GM23338 (cell line): ENCODE data around the gene JTB. TPM values are rescaled to one million over a fixed set of nuclear protein-coding genes. Genes with fewer than 3 reads are reported as not detected.

Experiments
- ATAC-seq: fragments of 200-7000 bp; cut with Tn5 transposase; 3 replicates; pipeline ENCODE4 v1.9.1; 2020
- DNase-seq: peaks from one replicate; pipeline ENCODE4 v3.0.0-alpha.2; 2015; ENCODE audit warnings: low spot score
- H2AFZ ChIP-seq: fragments of 200-600 bp; sonication (generic); 2 replicates; pipeline ENCODE4 v1.8.0; 2016; ENCODE audit warnings: antibody characterized with exemption, mild to moderate bottlenecking, moderate library complexity
- H3F3A ChIP-seq: fragments of 200-600 bp; sonication (generic); replicated peaks from 2 replicates; pipeline ENCODE4 v1.8.0; 2017; ENCODE audit warnings: antibody characterized with exemption, mixed run types, low read depth
- H3K27ac ChIP-seq: fragments of 200-600 bp; sonication (generic); 2 replicates; pipeline ENCODE4 v1.6.1; 2016; ENCODE audit warnings: low read depth
- H3K27me3 ChIP-seq: fragments of 200-600 bp; sonication (generic); 2 replicates; pipeline ENCODE4 v1.8.0; 2016; ENCODE audit warnings: mild to moderate bottlenecking, mixed run types, moderate library complexity; ENCODE audit not compliant: insufficient read depth
- H3K36me3 ChIP-seq: fragments of 200-600 bp; sonication (generic); 2 replicates; pipeline ENCODE4 v1.8.0; 2016; ENCODE audit warnings: mild to moderate bottlenecking; ENCODE audit not compliant: insufficient read depth
- H3K4me1 ChIP-seq: fragments of 200-600 bp; sonication (generic); 2 replicates; pipeline ENCODE4 v1.8.0; 2016; ENCODE audit warnings: mild to moderate bottlenecking, moderate library complexity; ENCODE audit not compliant: insufficient read depth
- H3K4me2 ChIP-seq: fragments of 200-600 bp; sonication (generic); 2 replicates; pipeline ENCODE4 v1.7.1; 2017; ENCODE audit warnings: mixed run types
- H3K4me3 ChIP-seq: fragments of 200-600 bp; sonication (generic); 2 replicates; pipeline ENCODE4 v1.6.1; 2016; ENCODE audit warnings: mixed run types
- H3K79me2 ChIP-seq: fragments of 200-600 bp; sonication (generic); replicated peaks from 2 replicates; pipeline ENCODE4 v1.8.0; 2017; ENCODE audit warnings: mild to moderate bottlenecking; ENCODE audit not compliant: insufficient read depth
- H3K9me2 ChIP-seq: fragments of 200-600 bp; sonication (generic); 2 replicates; pipeline ENCODE4 v1.8.0; 2017; ENCODE audit not compliant: insufficient read depth
- H4K20me1 ChIP-seq: fragments of 200-600 bp; sonication (generic); replicated peaks from 2 replicates; pipeline ENCODE4 v1.8.0; 2017; ENCODE audit warnings: mild to moderate bottlenecking; ENCODE audit not compliant: insufficient read depth
- H3K27ac Mint-ChIP-seq: 2 replicates; pipeline ENCODE4 v1.8.0; 2020; ENCODE audit warnings: inconsistent platforms, mild to moderate bottlenecking, moderate library complexity, mixed read lengths
- H3K27me3 Mint-ChIP-seq: 3 replicates; pipeline ENCODE4 v1.8.0; 2022; ENCODE audit warnings: low read depth, mild to moderate bottlenecking, moderate library complexity, mixed read lengths, inconsistent platforms; ENCODE audit not compliant: insufficient read depth, poor library complexity
- H3K36me3 Mint-ChIP-seq: 3 replicates; pipeline ENCODE4 v1.8.0; 2021; ENCODE audit warnings: low read depth, mild to moderate bottlenecking, inconsistent platforms, moderate library complexity, mixed read lengths
- H3K4me1 Mint-ChIP-seq: 3 replicates; pipeline ENCODE4 v1.8.0; 2020; ENCODE audit warnings: mild to moderate bottlenecking, inconsistent platforms, mixed read lengths
- H3K4me3 Mint-ChIP-seq: 3 replicates; pipeline ENCODE4 v1.8.0; 2021; ENCODE audit warnings: moderate library complexity, mild to moderate bottlenecking, inconsistent platforms, mixed read lengths
- H3K9me3 Mint-ChIP-seq: 3 replicates; pipeline ENCODE4 v1.8.0; 2020; ENCODE audit warnings: moderate library complexity, mild to moderate bottlenecking, inconsistent platforms, mixed read lengths
- EZH2phosphoT487 ChIP-seq: fragments of 200-600 bp; sonication (generic); IDR thresholded peaks from one replicate; pipeline ENCODE4 v1.8.1; 2018; ENCODE audit warnings: antibody characterized with exemption; ENCODE audit not compliant: unreplicated experiment
- ZNF114 ChIP-seq: fragments of 250-450 bp; sonication (Bioruptor Pico); IDR thresholded peaks from 2 replicates; pipeline ENCODE4 v1.5.0; 2020; ENCODE audit warnings: mild to moderate bottlenecking, moderate library complexity
- ZNF462 ChIP-seq: fragments of 250-450 bp; sonication (Bioruptor Pico); IDR thresholded peaks from 2 replicates; pipeline ENCODE4 v1.5.0; 2020; ENCODE audit warnings: mild to moderate bottlenecking, moderate library complexity
- polyA plus RNA-seq: library from polyadenylated mRNA; unstranded; fragments of >200 nt; fragmentation: Nextera tagmentation; extraction: Ambion mirVana; gene quantifications from 2 replicates; pipeline ENCODE4 v1.2.1, GENCODE V29; 2016
- total RNA-seq: library from RNA; depleted of rRNA; stranded (reverse); fragments of >200 nt; shearing (Covaris generic); gene quantifications from 2 replicates; pipeline ENCODE4 v1.2.3, GENCODE V29; 2014
- TF ChIP-seq, protein P1 (sequence below): IDR thresholded peaks from 2 replicates; pipeline ENCODE4 v1.6.1; 2016; ENCODE audit warnings: antibody characterized with exemption

JTB gene
- total and polyA plus RNA-seq, 2 experiments from 2014 or later: 140 to 208 TPM

- no peak overlapping the region for H3K4me2 ChIP-seq
- Mint-ChIP-seq H3K9me3 (no peaks in the 10 kb centered on the region), H3K36me3 (peaks cover 76% of the 10 kb centered on the region), H3K4me1 (no peaks in the 10 kb centered on the region), H3K27me3 (peaks cover 8% of the 10 kb centered on the region), H3K4me3 (no peak overlapping the region), H3K27ac (no peak overlapping the region)
- H3K27ac ChIP-seq: no peak overlapping the region
- H3K36me3 ChIP-seq: peaks cover 20% of the 10 kb centered on the region
- no peak overlapping the region for H3K4me3 ChIP-seq
- no peaks in the 10 kb centered on the region for H3K9me2 ChIP-seq
- H3K27me3 ChIP-seq: no peaks in the 10 kb centered on the region
- H3F3A ChIP-seq: no peaks in the 10 kb centered on the region
- H3K79me2 ChIP-seq: no peaks in the 10 kb centered on the region
- H4K20me1 ChIP-seq: no peaks in the 10 kb centered on the region; the same call in 1 of the 2 replicates
- H2AFZ ChIP-seq: no peak overlapping the region
- TF ChIP-seq, protein P1, sequence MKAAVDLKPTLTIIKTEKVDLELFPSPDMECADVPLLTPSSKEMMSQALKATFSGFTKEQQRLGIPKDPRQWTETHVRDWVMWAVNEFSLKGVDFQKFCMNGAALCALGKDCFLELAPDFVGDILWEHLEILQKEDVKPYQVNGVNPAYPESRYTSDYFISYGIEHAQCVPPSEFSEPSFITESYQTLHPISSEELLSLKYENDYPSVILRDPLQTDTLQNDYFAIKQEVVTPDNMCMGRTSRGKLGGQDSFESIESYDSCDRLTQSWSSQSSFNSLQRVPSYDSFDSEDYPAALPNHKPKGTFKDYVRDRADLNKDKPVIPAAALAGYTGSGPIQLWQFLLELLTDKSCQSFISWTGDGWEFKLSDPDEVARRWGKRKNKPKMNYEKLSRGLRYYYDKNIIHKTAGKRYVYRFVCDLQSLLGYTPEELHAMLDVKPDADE: no peak
- TF ChIP-seq ZNF114 (CRISPR knock-in tag) (no peak), ZNF462 (CRISPR knock-in tag) (no peak), EZH2phosphoT487 (no peak)
- ATAC-seq (no peak), DNase-seq (no peak)
- H3K4me1 ChIP-seq: no peaks in the 10 kb centered on the region
Measured at GRCh38 chr1:153936011-153936802, 41.3 kb downstream of the JTB start.
